SK-N-SH (cell line): ENCODE measurements around the gene NRL. TPM values are rescaled to one million over a fixed set of nuclear protein-coding genes. Genes with fewer than 3 reads are reported as not detected.

Experiments
- CTCF ChIA-PET: fragments of 300-600, 350-600 bp; formaldehyde crosslinking; extraction: SDS; loops from one replicate; lab custom pipeline; 2021; lab: Yijun Ruan, JAX
- POLR2A ChIA-PET: fragments of 350-600 bp; sonication (Branson Sonifier 250); formaldehyde crosslinking; extraction: SDS; loops from one replicate; lab custom pipeline; 2020; ENCODE audit warnings: antibody characterized with exemption, inconsistent platforms; lab: Yijun Ruan, JAX
- DNase-seq: peaks from one replicate; pipeline ENCODE4 v3.0.0; 2012
- H2AFZ ChIP-seq: fragments of 200-600 bp; sonication (generic); 2 replicates; pipeline ENCODE4 v1.8.1; 2016; ENCODE audit warnings: antibody characterized with exemption, mild to moderate bottlenecking, low read depth
- H3F3A ChIP-seq: fragments of 200-600 bp; sonication (generic); replicated peaks from 2 replicates; pipeline ENCODE3; 2016; ENCODE audit warnings: antibody characterized with exemption, mild to moderate bottlenecking; ENCODE audit not compliant: insufficient read depth
- H3K27ac ChIP-seq, 2 experiments: fragments of 200-500 bp in 1 of 2; fragments of 200-600 bp in 1 of 2; sonication (Bioruptor generic) in 1 of 2; sonication (generic), shearing (Covaris generic) in 1 of 2; 2 replicates each; pipeline versions ENCODE4 v1.5.1 to v1.6.1; 2014 to 2016; ENCODE audit warnings: low read depth in 2 of 2, inconsistent platforms in 1 of 2, low read length in 1 of 2, mild to moderate bottlenecking in 1 of 2, mixed read lengths in 1 of 2
- H3K27me3 ChIP-seq: fragments of 200-600 bp; sonication (generic), shearing (Covaris generic); 2 replicates; pipeline ENCODE4 v1.6.1; 2016; ENCODE audit warnings: mixed run types; ENCODE audit not compliant: insufficient read depth
- H3K36me3 ChIP-seq, 2 experiments: fragments of 200-500 bp in 1 of 2; fragments of 200-600 bp in 1 of 2; sonication (Bioruptor generic) in 1 of 2; sonication (generic) in 1 of 2; replicated peaks in 1 of 2; 2 replicates each; pipeline versions ENCODE3 to v1.5.1; 2014 to 2016; ENCODE audit warnings: low read length in 1 of 2, mild to moderate bottlenecking in 1 of 2; ENCODE audit not compliant: insufficient read depth in 2 of 2, control insufficient read depth in 1 of 2
- H3K4me1 ChIP-seq, 2 experiments: fragments of 200-500 bp in 1 of 2; fragments of 200-600 bp in 1 of 2; sonication (Bioruptor generic) in 1 of 2; sonication (generic), shearing (Covaris generic) in 1 of 2; 2 replicates each; pipeline versions ENCODE4 v1.5.1 to v1.6.1; 2014 to 2016; ENCODE audit warnings: low read depth in 1 of 2, low read length in 1 of 2, mixed run types in 1 of 2; ENCODE audit not compliant: insufficient read depth in 2 of 2, control insufficient read depth in 1 of 2
- H3K4me2 ChIP-seq: fragments of 200-600 bp; sonication (generic), shearing (Covaris generic); 2 replicates; pipeline ENCODE4 v1.6.1; 2017; ENCODE audit warnings: mixed run types
- H3K4me3 ChIP-seq, 2 experiments: fragments of 200-500 bp in 1 of 2; fragments of 200-600 bp in 1 of 2; sonication (Bioruptor generic) in 1 of 2; sonication (generic), shearing (Covaris generic) in 1 of 2; 2 replicates each; pipeline versions ENCODE4 v1.5.1 to v1.8.1; 2014 to 2016; ENCODE audit warnings: low read depth in 2 of 2, inconsistent platforms in 1 of 2, low read length in 1 of 2, mild to moderate bottlenecking in 1 of 2, mixed read lengths in 1 of 2, moderate library complexity in 1 of 2
- H3K79me2 ChIP-seq: fragments of 200-600 bp; sonication (generic); 2 replicates; pipeline ENCODE4 v1.8.1; 2017; ENCODE audit warnings: mild to moderate bottlenecking; ENCODE audit not compliant: insufficient read depth
- H3K9ac ChIP-seq: fragments of 200-600 bp; sonication (generic); 2 replicates; pipeline ENCODE4 v1.6.1; 2017; ENCODE audit warnings: mixed run types
- H3K9me2 ChIP-seq: fragments of 200-600 bp; sonication (generic); 2 replicates; pipeline ENCODE4 v1.6.1; 2017; ENCODE audit warnings: mixed run types
- H3K9me3 ChIP-seq: fragments of 200-600 bp; sonication (generic); 2 replicates; pipeline ENCODE4 v1.6.1; 2017; ENCODE audit warnings: mixed run types, mild to moderate bottlenecking, moderate library complexity
- H4K20me1 ChIP-seq: fragments of 200-600 bp; sonication (generic); 2 replicates; pipeline ENCODE4 v1.6.1; 2017; ENCODE audit warnings: mild to moderate bottlenecking, mixed run types; ENCODE audit not compliant: insufficient read depth
- CHD2 ChIP-seq: fragments of 150-350 bp; IDR thresholded peaks from 2 replicates; pipeline ENCODE4 v1.6.1; 2018; ENCODE audit warnings: low read length; ENCODE audit not compliant: partially characterized antibody
- CTCF ChIP-seq: fragments of 200-600 bp; sonication (generic); IDR thresholded peaks from 2 replicates; pipeline ENCODE4 v1.6.1; 2017; ENCODE audit warnings: antibody characterized with exemption, mild to moderate bottlenecking, moderate library complexity
- EP300 ChIP-seq, 2 experiments: IDR thresholded peaks; 2 replicates each; pipeline versions ENCODE4 v1.4.0 to v1.6.1; 2012; ENCODE audit warnings: borderline replicate concordance in 1 of 2, low read depth in 1 of 2, low read length in 1 of 2
- FOSL2 ChIP-seq: IDR thresholded peaks from 2 replicates; pipeline ENCODE4 v1.4.0; 2012; ENCODE audit warnings: low read depth, mild to moderate bottlenecking, moderate library complexity, borderline replicate concordance
- FOXJ3 ChIP-seq: sonication (generic); formaldehyde crosslinking; IDR thresholded peaks from 2 replicates; pipeline ENCODE4 v1.5.1; 2020; ENCODE audit warnings: mild to moderate bottlenecking, missing genetic modification reagents
- FOXM1 ChIP-seq: IDR thresholded peaks from 2 replicates; pipeline ENCODE4 v1.4.0; 2012; ENCODE audit warnings: low read depth, mild to moderate bottlenecking
- GABPA ChIP-seq: IDR thresholded peaks from 2 replicates; pipeline ENCODE4 v1.4.0; 2012; ENCODE audit warnings: low read depth, mild to moderate bottlenecking
- JUND ChIP-seq: IDR thresholded peaks from 2 replicates; pipeline ENCODE4 v1.4.0; 2012
- MXI1 ChIP-seq: IDR thresholded peaks from 2 replicates; pipeline ENCODE4 v1.6.1; 2012; ENCODE audit warnings: mild to moderate bottlenecking, low read depth, low read length, improper control_type of control experiment
- NRF1 ChIP-seq: IDR thresholded peaks from 2 replicates; pipeline ENCODE4 v1.6.1; 2012; ENCODE audit warnings: low read depth, mild to moderate bottlenecking, low read length
- RAD21 ChIP-seq: IDR thresholded peaks from 2 replicates; pipeline ENCODE4 v1.6.1; 2012; ENCODE audit warnings: mild to moderate bottlenecking, low read length
- SIN3A ChIP-seq: IDR thresholded peaks from 2 replicates; pipeline ENCODE4 v1.6.1; 2012; ENCODE audit warnings: low read depth, mild to moderate bottlenecking, low read length, moderate library complexity, borderline replicate concordance
- TAF1 ChIP-seq: IDR thresholded peaks from 2 replicates; pipeline ENCODE4 v1.6.1; 2012; ENCODE audit warnings: low read depth, mild to moderate bottlenecking, low read length, moderate library complexity, borderline replicate concordance
- TCF12 ChIP-seq: IDR thresholded peaks from 2 replicates; pipeline ENCODE4 v1.4.0; 2012
- TEAD4 ChIP-seq: IDR thresholded peaks from 2 replicates; pipeline ENCODE4 v1.4.0; 2012; ENCODE audit warnings: mild to moderate bottlenecking, borderline replicate concordance; ENCODE audit not compliant: insufficient read depth
- USF2 ChIP-seq: fragments of 150-350 bp; IDR thresholded peaks from 2 replicates; pipeline ENCODE4 v1.6.1; 2017; ENCODE audit warnings: antibody characterized with exemption, low read length, low read depth, borderline replicate concordance
- WGBS: methylation state at CpG from one replicate; pipeline ENCODE4 v1.1.6; 2017; ENCODE audit warnings: low lambda C conversion rate; 5-methylcytosine and 5-hydroxymethylcytosine counted together
- polyA plus RNA-seq, 3 experiments: library from polyadenylated mRNA; depleted of rRNA; stranded (reverse); fragments of >200 nt; gene quantifications; 2 replicates each; pipeline ENCODE4 v1.2.3, GENCODE V29; 2012

Gene NRL
- polyA plus RNA-seq, 1 of the 3 experiments (the other 2 are of a cell fraction): 0.76 TPM

GRCh38 chr14:24094841-24095270 is 19.9 kb downstream of the NRL start:
- WGBS: 3% methylated on average over 11 of the region's 14 CpGs
- Histone ChIP-seq H3K27me3 (no peaks in the 10 kb centered on the region), H3K9me2 (no peaks in the 10 kb centered on the region), H4K20me1 (no peaks in the 10 kb centered on the region), H3K79me2 (peaks cover 16% of the 10 kb centered on the region), H3K9me3 (no peaks in the 10 kb centered on the region), H3K4me2 (peak overlapping the region; percentile 100), H2AFZ (peak overlapping the region; percentile 91), H3K27ac (peak overlapping the region; percentile 73 to 93), H3F3A (peaks cover 3% of the 10 kb centered on the region), H3K4me3 (peak overlapping the region; percentile 80 to 92), H3K4me1 (peaks cover 12 to 19% of the 10 kb centered on the region in 2 experiments; a peak in 2 of 4 replicates), H3K36me3 (peaks cover 1 to 3% of the 10 kb centered on the region in 2 experiments), H3K9ac (peak overlapping the region; percentile 92)
- no peak for DNase-seq
- POLR2A ChIA-PET: interaction anchor here (0.7 to 6.2 kb wide), 10 partner anchors 12 to 66 kb away, joined by 3 to 46 read pairs (median 12); partner anchors contain the start of genes CARMIL3, DCAF11, IRF9 and NRL
- TF ChIP-seq TCF12 (no peak), JUND (no peak), MXI1 (no peak), TEAD4 (no peak), TAF1 (no peak), NRF1 (no peak), GABPA (no peak), FOXJ3 (no peak), CTCF (no peak), RAD21 (no peak), FOSL2 (no peak), CHD2 (no peak), FOXM1 (no peak), SIN3A (no peak), USF2 (no peak), EP300 (IDR thresholded peaks at IDR 0.05; ENCODE audit: borderline replicate concordance in 1 of 2, low read depth in 1 of 2, low read length in 1 of 2) (no peak)
- CTCF ChIA-PET: interaction anchor here (0.6 to 25.4 kb wide), 6 partner anchors 11 to 506 kb away, joined by 3 to 1159 read pairs (median 4); partner anchors contain the start of genes CARMIL3, CPNE6 and PSME2
